Mesothelial cell of epicardium (in vitro differentiated cells): Measurements from ENCODE around the gene GLP2R. TPM values are rescaled to one million over a fixed set of nuclear protein-coding genes. Genes with fewer than 3 reads are reported as not detected.

Experiments used
- DNase-seq, 2 experiments: peaks; one replicate each; pipeline ENCODE4 v3.0.0; 2021; ENCODE audit warnings: low spot score in 2 of 2; ENCODE audit not compliant: unreplicated experiment in 2 of 2
- H3K27ac Mint-ChIP-seq: 2 replicates; pipeline ENCODE4 v1.8.0; 2021; ENCODE audit warnings: mixed read lengths
- H3K27me3 Mint-ChIP-seq: 2 replicates; pipeline ENCODE4 v1.8.0; 2021; ENCODE audit warnings: low read depth, mixed read lengths
- H3K36me3 Mint-ChIP-seq: 2 replicates; pipeline ENCODE4 v1.8.0; 2021; ENCODE audit warnings: mixed read lengths
- H3K4me1 Mint-ChIP-seq: 2 replicates; pipeline ENCODE4 v1.8.0; 2021; ENCODE audit warnings: mixed read lengths
- H3K4me3 Mint-ChIP-seq: 2 replicates; pipeline ENCODE4 v1.8.0; 2021; ENCODE audit warnings: mild to moderate bottlenecking, moderate library complexity, mixed read lengths
- H3K9me3 Mint-ChIP-seq: 2 replicates; pipeline ENCODE4 v1.8.0; 2021; ENCODE audit warnings: mixed read lengths
- total RNA-seq: library from RNA; stranded (reverse); gene quantifications from 3 replicates; pipeline ENCODE4 v1.2.1, GENCODE V29; 2021
- TF ChIP-seq, protein P1 (sequence below): fragments of 200-600 bp; sonication (generic); IDR thresholded peaks from one replicate; pipeline ENCODE4 v1.5.0; 2021; ENCODE audit warnings: antibody characterized with exemption; ENCODE audit not compliant: unreplicated experiment

Gene GLP2R
- total RNA-seq, 1 donor from 2014 or later: 1.5 TPM

DNA sequence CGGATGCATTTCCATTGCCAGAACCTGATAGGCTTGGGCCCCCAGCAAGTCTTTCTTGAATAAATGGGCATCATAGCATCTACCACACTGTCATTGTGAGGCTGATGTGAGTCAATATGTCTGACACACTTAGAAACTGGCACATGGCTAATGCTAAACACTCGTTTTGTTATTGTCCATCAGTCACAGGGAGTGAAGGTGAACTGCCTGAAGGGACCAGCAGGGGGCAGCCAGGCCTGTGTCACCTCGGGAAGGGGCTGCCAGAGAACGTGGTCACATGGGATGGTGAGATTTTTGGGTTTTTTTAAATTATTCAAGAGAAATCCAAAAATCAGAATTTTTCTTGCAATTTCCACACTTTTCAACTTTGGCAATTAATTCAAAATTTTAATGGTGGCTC is 80.2 kb downstream of the GLP2R start:
- H3K4me1 Mint-ChIP-seq: peaks cover 12% of the 10 kb centered on the region
- H3K27me3 Mint-ChIP-seq: no peaks in the 10 kb centered on the region
- H3K36me3 Mint-ChIP-seq: no peaks in the 10 kb centered on the region
- no peak for DNase-seq
- H3K9me3 Mint-ChIP-seq: no peaks in the 10 kb centered on the region
- H3K27ac Mint-ChIP-seq: no peak overlapping the region
- TF ChIP-seq, protein P1, sequence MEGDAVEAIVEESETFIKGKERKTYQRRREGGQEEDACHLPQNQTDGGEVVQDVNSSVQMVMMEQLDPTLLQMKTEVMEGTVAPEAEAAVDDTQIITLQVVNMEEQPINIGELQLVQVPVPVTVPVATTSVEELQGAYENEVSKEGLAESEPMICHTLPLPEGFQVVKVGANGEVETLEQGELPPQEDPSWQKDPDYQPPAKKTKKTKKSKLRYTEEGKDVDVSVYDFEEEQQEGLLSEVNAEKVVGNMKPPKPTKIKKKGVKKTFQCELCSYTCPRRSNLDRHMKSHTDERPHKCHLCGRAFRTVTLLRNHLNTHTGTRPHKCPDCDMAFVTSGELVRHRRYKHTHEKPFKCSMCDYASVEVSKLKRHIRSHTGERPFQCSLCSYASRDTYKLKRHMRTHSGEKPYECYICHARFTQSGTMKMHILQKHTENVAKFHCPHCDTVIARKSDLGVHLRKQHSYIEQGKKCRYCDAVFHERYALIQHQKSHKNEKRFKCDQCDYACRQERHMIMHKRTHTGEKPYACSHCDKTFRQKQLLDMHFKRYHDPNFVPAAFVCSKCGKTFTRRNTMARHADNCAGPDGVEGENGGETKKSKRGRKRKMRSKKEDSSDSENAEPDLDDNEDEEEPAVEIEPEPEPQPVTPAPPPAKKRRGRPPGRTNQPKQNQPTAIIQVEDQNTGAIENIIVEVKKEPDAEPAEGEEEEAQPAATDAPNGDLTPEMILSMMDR: peak; percentile 70
- H3K4me3 Mint-ChIP-seq: no peak overlapping the region

DNA sequence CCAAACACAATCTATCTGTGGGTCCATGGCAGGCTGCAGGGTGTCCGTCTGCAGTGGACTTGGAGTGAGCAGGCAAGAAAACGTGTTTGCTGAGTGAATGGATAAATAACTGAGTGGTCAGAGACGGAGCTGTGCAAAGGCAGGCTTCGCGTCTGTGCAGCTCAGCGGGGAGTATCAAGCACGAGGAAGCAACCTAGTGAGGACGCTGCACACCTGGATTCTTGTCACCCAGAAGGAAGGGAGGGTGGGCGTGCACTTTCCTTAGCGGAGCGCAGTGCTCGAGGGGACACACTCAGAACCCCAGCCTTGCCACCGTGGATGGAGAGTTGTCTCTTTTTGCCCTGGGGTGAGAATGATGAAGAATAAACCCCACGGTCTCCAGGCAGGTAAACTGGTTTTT is 80.9 kb downstream of the GLP2R start:
- no peaks in the 10 kb centered on the region for H3K27me3 Mint-ChIP-seq
- H3K27ac Mint-ChIP-seq: no peak overlapping the region
- TF ChIP-seq, protein P1: no peak
- no peaks in the 10 kb centered on the region for H3K36me3 Mint-ChIP-seq
- no peak overlapping the region for H3K4me3 Mint-ChIP-seq
- DNase-seq: no peak
- no peaks in the 10 kb centered on the region for H3K9me3 Mint-ChIP-seq
- peaks cover 12% of the 10 kb centered on the region for H3K4me1 Mint-ChIP-seq

DNA sequence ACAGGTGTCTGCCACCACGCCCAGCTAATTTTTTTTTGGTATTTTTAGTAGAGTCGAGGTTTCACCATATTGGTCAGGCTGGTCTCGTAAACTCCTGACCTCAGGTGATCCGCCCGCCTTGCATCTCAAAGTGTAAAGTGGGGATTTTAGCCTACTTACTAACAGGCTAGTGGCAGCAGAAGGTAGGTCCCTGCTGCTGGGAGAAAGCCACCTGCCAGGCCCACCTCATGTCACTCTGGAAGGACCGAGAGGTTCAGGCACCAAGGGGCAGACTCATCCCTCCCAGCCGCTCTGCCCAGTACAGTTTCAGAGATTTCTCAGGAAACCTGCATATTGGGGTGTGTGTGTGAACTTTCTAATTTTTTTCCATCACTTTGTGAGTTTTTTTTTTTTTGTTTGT is 81.4 kb downstream of the GLP2R start:
- Mint-ChIP-seq H3K36me3 (no peaks in the 10 kb centered on the region), H3K27ac (no peak overlapping the region), H3K27me3 (no peaks in the 10 kb centered on the region), H3K4me1 (peaks cover 17% of the 10 kb centered on the region), H3K9me3 (no peaks in the 10 kb centered on the region), H3K4me3 (no peak overlapping the region)
- TF ChIP-seq, protein P1: no peak
- DNase-seq: no peak

DNA sequence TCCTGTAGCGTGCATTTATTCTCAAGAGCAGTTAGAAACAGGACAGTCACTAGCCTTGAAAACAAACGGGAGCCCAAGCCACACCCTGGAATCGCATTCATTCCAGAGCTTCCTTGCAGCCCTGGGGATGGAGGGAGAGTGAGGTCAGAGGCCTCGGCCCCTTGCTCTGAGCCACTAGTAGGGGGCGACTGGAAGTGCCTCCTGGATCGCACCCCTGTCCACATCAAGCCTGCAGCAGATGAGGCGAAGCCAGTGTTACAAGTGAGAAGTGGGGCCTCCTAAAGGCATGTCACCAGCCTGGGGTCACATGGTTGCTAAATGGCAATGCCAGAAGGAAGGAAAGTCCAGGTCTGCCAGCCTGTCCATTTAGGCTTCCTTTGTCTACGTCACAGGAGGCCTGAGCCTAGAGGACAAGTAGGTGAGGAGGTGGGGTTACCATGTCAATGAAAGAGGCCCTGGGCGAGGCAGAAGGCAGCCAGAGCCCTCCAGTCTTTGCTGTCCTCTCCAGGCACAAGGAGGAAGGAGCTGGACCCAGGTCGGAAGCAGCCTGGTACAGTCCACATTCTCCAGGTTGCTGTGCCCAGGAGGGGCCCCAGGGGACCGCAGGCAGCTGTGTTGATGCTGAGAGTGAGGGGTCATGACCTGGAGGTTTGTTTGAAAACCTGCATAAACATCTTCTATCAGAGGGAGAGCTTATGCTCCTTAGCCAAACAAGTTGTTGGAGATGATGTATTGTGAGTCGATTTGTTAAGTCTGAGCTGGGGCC is 82.3 kb downstream of the GLP2R start:
- no peaks in the 10 kb centered on the region for H3K36me3 Mint-ChIP-seq
- no peak overlapping the region for H3K4me3 Mint-ChIP-seq
- peaks cover 18% of the 10 kb centered on the region for H3K4me1 Mint-ChIP-seq
- no peaks in the 10 kb centered on the region for H3K27me3 Mint-ChIP-seq
- H3K27ac Mint-ChIP-seq: no peak overlapping the region
- H3K9me3 Mint-ChIP-seq: no peaks in the 10 kb centered on the region
- DNase-seq: no peak
- TF ChIP-seq, protein P1: no peak

DNA sequence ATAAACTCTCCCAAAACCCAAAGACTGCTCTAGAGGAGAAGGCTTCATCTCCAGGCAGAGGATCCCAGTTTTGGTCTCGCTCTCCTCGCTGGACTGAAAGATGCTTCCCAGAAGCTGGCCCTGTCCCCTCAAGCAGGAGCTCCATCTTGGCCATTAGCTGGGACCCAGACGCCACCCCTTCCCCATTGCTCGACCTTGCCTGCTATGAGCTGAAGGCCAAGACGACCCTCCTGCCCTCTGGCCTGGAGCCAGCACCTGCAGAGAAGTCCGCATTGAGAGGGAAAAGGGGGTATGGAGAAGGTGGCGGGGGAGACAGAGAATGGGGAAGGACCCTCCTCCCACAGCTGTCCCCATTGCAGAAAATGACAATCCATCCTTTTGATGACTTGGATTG is 82.9 kb downstream of the GLP2R start:
- DNase-seq: no peak
- no peak overlapping the region for H3K27ac Mint-ChIP-seq
- no peaks in the 10 kb centered on the region for H3K36me3 Mint-ChIP-seq
- no peaks in the 10 kb centered on the region for H3K27me3 Mint-ChIP-seq
- H3K4me1 Mint-ChIP-seq: peaks cover 18% of the 10 kb centered on the region
- TF ChIP-seq, protein P1: no peak
- H3K9me3 Mint-ChIP-seq: no peaks in the 10 kb centered on the region
- no peak overlapping the region for H3K4me3 Mint-ChIP-seq
